Spleen (tissue), 7 donors: ENCODE measurements around the gene SLC39A7.

Source experiments
- POLR2A ChIP-seq, 3 donors: fragments of 450-650 bp; IDR thresholded peaks; one replicate each; pipeline ENCODE4 v1.5.1; 2017; ENCODE audit warnings: antibody characterized with exemption in 3 of 3, mild to moderate bottlenecking in 1 of 3
- TF ChIP-seq, protein P1 (sequence below), 11 experiments: fragments of 200-600 bp in 7 of 11; fragments of 450-650 bp in 4 of 11; sonication (generic) in 4 of 11; IDR thresholded peaks in 8 of 11; conservative IDR thresholded peaks in 3 of 11; 1 replicate in 7 of 11; 2 replicates in 4 of 11; pipeline versions ENCODE4 v1.4.0 to v1.8.0; 2016 to 2021; ENCODE audit warnings: antibody characterized with exemption in 11 of 11, inconsistent platforms in 4 of 11, mild to moderate bottlenecking in 1 of 11
- donor health status: DM: no; HTN: no; CAD: no; lungs with moderate emphysema.
- donor health status: DM: no; HTN: no; CAD: no.
- donor health status: DM: no; HTN: no; CAD: no.

DNA sequence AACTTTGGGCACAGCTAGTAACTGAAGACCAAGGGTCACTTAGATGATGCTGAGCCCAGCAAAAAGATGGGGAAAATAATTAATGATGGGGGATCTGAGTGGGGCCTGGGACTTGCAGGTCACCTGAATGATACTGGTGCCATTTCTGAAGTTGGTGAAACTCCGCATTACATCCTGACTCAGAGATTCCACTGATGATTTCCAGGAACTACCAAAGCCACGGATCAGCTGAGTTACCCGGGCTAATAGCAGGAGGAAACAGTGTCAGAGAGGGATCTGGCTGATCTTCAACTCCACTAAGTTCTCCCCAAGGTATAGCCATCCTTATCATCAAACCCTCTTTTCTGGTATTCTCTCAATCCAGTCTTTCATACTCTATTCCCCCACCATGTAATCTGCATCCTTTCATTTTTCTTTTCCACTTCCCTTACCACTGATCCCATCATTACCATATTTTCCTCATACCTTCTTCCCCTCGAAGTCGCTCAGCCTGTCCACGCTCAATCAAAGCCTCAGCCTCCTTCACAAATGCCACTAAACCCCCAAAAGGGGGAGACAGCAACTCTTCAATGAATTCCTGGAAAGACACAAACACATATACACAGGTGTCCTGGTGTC lies 50.8 kb downstream of the SLC39A7 start:
- TF ChIP-seq, protein P1, sequence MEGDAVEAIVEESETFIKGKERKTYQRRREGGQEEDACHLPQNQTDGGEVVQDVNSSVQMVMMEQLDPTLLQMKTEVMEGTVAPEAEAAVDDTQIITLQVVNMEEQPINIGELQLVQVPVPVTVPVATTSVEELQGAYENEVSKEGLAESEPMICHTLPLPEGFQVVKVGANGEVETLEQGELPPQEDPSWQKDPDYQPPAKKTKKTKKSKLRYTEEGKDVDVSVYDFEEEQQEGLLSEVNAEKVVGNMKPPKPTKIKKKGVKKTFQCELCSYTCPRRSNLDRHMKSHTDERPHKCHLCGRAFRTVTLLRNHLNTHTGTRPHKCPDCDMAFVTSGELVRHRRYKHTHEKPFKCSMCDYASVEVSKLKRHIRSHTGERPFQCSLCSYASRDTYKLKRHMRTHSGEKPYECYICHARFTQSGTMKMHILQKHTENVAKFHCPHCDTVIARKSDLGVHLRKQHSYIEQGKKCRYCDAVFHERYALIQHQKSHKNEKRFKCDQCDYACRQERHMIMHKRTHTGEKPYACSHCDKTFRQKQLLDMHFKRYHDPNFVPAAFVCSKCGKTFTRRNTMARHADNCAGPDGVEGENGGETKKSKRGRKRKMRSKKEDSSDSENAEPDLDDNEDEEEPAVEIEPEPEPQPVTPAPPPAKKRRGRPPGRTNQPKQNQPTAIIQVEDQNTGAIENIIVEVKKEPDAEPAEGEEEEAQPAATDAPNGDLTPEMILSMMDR (IDR thresholded peaks at IDR 0.05 in 8 of 11, conservative IDR thresholded peaks at IDR 0.05 in 3 of 11), result no peak
- no peak for TF ChIP-seq POLR2A (IDR thresholded peaks at IDR 0.05)
